Fibroblast of skin of right biceps (primary cell): ENCODE measurements around the gene TMBIM1.
"Not testable (repeated sequence)": the region's sequence is repeated elsewhere in the genome, so short reads cannot be mapped to it uniquely, and the experiment has no call there.

Source experiments
- DNase-seq: peaks from one replicate; pipeline ENCODE4 v3.0.0-alpha.2; 2013

Gene TMBIM1

DNA sequence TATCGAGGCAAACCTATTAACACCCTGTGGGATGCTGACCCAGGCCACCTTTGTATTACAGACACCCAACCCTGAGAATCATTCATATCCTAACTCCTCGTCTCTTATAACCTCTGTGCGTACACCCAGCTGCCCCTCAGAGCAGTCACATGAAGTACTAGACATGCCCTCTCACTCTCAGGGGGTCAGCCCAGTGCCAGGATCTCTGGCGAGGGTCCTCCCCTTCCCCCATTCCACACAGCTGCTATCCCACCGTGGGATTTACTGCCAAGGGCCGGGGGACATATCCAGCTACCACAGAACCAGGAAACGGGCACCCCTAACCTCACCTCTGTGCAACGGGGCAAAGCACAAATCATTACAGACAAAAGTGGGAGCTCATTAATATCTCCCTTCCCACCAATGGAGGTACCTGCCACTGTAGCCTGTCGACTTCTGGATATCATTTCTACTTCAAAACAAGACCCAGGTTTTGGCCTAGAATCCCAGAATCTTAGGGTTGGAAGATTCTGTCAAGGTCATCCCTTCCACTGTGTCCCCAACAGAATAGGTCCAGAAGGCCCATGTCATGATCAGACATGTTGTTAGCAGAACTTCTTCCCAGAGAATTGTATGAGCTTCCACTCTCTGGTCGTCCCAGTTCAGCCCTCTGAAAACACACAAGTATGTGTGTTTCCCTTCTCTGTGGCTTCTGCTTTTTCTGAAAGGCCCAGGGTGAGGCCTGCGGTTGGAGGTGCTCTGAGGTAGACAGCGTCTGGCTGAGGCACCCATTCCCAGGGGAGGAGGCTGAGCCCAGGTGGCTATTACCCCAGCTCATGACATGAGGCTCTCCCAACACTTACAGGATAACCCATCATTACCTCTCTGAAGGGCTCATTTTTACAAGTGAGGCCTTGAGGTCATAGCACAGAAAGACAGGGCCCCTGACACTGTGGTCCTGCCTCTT is 1.7 kb downstream of the TMBIM1 start:
- DNase-seq: no peak

DNA sequence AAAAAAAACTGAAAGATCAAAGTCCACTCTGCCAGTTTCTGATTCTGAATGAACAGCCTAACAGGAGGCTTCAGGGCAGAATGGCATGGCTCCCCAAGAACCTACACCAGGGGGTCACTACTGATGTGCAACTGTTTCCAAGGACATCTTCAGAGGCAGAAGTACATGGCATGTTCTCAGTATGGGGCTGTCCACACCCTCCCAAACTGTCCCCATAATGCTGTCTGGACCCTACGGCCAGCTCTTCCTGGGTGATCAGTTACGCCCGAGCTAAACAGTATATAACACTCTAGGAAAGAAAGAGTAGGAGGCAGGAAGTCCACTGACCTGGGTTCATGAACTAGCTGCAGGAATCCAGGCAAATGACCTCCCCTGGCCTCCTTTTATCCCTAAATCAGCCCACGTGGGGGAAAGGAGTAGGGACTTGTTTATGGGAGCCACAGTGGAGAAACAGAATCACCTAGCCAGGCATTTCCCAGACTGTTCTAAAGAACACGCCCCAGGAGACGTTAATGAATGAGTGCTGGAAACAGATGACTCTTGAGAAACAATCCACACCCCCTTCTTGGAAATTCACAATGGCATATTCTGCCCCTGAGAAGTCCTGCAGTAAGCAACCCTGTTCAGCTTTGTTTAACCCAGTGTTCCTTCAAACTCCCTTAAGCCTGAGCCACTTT is 2.5 kb downstream of the TMBIM1 start:
- DNase-seq: no peak

DNA sequence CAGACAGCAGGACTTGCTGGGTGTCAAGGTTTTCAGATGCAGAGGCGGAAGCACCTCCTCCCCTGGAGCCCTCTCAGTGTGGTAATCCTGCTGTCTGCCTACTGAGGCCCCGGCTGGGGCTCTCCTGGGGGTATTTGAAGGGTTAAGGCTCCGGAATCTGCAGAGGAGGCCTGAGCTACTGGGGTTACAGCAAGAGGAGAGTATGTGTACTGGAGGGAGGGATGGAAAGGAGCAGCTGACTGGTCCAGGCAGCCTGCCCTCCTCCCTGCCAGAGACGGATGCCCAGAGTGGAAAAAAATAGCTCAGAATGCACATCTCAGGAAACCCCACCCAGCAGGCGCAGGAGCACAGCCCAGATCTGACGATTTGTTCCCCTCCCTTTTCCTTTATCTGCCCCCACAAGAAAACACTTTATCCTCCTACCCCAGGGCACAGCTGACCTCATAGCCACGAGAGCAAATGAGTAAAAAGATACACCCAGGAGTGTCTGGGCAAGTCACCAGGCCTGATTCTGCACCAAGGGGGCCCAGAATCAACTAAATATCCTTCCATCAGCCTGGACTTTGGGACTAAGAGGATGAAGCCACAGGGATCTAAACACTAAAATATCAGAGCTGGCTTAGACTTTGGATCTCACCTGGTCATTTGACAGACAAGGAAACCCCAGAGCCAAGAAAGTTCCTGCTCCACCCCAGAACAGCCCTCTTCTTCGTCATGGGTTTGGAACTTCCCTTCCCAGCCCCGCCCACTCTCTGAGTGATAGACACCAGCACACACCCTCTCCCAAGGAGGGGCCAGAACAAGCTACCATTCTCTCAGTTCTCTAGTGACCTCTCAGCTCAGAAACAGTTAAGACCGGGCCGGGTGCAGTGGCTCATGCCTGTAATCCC is 5.5 kb downstream of the TMBIM1 start:
- peak; percentile 94 for DNase-seq

DNA sequence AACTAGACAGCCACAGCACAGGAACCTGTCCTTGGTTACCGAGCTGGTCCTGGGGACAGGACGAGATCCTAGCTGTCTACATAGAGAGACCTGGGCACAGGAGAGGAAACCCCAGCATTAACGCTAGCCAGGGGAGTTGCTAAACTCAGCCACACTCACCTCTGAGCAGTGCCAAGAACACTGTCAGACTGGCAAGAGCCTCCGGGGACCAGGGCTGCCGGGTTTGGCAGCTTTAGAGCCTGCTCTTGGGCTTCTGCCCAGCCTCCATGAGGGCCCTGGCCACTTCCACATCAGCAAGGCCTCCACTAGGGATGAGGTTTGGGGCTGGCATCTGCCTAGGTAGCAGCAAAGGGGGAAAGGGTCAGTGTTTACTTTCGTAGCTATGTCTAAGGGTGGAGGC is 6.7 kb downstream of the TMBIM1 start:
- DNase-seq: no peak

DNA sequence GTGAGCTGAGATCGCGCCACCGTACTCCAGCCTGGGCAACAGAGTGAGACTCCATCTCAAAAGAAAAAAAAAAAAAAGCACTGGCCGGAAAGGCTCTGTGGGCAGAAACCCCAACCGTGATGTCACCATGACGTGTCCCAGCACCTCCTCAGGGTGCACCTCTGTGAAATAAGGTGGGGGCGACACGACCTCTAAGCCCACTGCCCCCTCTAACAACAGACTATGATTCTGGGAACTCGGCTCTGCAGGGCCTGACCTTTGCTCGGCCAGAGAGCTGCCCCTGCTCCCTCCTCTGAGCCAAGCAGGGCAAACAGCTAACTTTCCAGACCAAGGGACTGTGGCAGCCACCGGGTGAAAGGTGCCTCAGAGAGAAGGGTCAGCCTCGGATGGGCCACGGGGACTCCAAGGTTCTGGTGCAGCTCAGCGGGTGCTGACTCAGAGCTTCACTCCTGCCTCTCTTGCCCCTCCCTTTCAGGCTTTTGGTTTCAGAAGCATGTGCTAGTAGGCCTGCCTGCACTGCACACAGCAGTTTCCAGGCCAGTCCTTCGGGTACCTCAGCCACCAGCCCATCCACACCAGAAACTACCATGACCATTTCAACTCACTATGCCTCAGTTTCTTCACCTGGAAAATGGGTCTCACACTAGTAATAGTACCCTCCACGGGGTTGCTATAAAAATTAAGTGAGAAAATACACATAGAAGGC is 8.0 kb downstream of the TMBIM1 start:
- DNase-seq: peak; percentile 52

DNA sequence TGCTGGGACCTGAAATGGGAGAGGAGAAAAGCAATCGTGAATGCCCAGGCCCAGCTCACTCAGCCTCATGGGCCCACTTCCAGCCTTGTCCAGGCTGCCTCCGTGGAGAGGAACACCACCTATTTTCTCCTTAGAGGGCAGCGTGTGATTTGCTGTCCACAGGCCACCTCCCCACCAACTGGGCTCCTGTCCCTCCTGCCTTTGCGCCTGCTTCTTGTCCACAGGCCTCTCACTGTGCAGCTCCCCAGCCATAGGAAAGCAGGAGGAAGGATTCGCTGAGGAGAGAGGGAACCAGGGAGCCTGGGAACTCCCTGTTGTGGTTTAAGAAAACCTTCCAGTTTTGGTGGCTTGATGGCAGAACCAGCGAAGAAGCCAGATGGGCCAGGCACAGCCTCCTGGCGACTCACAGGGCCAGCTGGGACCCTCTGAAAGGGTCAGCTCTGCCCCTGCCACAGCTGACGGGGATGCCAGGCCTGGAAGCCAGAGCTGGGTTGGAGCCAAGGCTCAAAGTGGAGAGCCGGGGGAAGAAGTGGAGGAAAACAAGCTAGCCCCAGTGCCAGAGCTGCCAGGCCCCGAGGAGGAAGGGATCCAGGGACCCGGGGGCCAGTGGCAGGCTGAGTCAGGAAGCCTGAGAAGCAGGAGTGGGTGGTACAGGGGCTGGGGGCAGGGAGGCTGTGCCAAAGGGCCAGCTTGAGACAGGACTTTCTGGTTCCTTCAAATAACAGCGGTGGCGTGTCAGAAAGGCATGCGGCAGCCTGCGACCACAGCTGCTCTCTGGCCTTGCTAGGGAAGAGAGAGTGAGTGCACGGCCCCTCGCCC is 9.9 kb downstream of the TMBIM1 start:
- no peak for DNase-seq

DNA sequence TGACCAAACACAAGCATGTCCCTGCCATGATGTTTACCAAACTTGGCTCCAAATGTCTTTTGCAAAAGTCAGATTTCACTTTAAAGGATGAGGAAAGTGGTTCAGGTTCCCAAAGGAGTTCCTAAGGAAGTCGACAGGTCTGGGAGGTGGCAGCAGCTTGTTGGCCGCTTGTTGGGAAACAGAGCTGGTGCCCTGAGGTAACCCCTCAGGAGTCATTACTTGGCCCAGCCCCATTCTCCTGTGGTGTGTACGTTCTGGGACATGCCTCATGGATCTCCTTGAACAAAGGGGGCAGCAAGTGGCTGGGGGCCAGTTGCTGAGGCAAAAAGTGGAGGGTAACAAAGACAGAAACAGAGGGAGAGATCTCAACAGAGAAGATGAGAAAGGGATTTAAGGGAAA is 10.9 kb downstream of the TMBIM1 start:
- no peak for DNase-seq

DNA sequence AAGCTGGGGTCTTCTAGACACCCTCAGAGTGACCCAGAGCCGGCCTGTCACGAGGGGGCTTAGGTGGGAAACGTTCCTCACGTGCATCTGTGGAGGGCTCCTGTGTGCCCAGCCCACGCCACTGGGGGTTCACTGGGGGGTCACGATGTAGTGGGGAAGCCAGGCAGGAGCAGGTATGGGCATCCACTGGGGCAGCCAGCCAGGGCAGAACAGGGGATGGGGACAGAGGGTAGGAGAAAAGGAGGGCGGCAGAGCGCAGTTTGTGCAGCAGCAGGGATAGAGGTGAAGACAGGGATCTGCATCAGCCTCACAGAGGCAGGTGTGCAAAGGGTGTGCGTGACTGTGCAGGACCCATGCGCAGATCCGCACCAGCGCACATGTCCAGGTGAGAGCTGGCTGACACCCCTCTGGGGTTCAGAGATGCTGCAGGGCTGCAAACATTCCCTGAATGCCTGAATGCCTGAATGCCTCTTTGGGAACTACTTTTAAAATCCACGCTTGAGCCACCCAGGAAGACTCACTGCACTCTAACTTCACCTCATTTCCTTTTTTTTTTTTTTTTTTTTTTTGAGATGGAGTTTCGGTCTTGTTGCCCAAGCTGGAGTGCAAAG is 11.9 kb downstream of the TMBIM1 start:
- no peak for DNase-seq

DNA sequence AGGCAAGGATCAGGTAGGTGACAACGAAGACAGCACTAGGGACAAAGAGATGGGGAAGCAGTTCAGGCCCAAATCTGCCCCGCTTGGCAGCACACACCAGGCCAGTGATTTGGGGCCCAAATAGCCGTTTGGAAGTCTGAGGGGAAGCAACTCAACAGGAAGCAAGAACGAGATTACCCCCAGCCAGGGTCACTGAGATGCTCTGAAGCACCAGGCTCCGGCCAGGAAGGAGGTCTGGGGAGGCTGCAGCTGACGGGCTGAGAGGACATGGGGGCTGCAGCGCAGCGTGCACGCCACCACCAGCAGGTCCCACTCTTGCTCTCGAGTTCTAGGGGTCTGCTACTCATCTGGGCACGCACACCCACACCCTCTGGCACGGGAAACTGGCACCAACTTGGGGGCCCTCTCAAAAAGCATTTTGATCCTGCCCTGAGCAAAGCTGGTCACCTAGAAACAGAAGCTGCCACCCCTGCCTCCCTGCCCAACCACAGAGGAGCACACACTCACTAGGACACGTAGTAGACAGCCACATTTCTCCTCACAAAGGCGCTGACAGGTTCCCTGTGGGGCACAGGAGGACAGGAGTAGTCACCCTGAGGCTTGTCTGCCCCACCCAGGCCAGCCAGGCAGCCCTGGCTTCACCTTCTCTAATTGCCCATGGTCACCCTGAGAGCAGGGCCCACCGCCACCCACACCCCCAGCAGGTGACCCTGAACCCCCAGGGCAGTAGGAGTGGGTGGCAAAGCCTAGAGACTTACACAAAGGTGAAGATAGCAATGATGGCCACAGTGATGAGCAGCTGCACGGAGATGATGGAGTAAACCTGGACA is 13.6 kb downstream of the TMBIM1 start:
- no peak for DNase-seq

DNA sequence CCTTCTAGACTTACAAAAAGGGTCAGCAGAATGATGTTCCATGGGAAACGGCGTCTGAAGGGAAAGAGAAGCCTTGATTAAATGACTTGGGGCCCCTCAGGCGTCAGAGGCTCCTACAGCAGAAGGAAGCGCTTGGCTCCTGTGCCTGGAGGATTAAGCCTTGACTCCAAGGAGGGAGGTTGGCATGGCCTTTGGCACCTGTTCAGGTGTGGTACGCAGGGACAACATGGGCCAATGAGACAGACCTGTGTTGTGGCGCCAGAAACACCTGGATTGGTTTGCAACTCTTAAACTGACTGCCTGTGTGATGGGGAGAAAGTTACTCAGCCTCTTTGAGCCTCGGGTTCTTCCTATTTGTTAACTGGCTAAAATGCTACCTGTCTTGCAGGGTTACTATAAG is 14.4 kb downstream of the TMBIM1 start:
- no peak for DNase-seq

DNA sequence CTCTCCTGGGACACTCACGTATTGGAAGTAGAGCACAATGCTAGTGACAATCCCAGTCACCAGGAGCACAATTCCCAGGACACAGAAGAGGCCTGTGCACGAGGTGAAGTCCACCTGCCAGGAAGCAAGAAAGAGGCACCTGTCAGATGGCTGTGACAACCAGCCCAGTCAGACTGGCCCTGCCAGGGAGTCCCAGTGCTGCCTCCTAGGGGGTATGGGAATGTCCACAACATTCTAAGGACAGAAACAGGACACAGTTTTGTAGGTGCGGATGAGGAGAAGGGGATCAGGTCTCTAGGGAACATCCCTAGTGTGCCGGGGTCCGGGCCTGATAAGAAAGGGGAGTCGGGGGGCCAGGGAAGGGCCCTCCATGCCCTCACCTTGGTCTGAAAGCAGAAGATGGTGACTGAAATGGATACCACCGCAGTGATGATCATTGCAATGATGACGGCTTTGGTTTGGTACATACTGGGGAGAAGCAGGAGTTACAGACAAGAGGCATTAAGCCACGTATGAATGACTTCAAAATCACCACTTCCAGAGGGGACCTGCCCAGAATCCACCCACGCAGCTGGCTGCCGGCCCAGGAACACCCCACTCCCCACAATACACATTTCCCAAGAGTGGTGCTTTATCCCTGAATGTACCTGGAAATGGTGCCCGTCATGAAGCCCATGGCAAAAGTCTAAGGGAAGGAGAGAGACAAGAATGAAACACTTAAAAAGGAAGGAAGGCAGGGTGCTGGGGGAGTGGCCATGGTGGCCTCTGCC is 15.1 kb downstream of the TMBIM1 start:
- DNase-seq: no peak

DNA sequence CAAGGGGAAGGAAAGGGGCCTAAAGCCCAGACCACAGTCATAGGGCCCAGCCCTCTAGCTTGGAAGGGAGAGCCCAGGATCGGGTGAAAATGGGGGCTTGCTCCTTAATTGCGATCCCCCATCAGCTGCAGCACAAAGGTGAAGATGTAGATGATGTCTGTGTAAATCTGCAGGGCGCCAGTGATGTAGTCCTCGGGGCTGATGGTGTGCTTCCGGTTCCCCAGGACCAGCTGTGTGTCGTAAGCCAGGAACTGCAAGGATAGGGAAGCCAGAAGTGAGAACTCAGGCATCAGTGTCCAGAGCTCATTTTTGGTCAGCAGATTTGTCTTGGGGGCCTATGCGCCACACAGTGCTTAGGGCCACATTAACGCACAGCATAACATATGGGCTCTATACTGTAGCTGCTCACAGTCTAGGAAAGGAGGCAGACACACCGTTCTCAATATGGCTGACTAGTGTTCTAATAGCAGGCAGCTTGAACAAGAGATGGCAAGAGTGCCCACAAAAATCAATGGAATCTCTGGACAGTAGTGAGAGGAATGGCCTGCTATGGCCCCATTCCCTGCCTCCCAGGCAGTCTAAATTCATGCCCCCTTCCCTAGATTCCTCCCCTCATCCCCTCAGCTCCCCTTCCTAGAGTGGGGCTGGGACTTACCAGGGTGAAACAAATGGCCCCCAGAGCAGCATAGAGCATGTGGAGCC is 16.8 kb downstream of the TMBIM1 start:
- DNase-seq: no peak

DNA sequence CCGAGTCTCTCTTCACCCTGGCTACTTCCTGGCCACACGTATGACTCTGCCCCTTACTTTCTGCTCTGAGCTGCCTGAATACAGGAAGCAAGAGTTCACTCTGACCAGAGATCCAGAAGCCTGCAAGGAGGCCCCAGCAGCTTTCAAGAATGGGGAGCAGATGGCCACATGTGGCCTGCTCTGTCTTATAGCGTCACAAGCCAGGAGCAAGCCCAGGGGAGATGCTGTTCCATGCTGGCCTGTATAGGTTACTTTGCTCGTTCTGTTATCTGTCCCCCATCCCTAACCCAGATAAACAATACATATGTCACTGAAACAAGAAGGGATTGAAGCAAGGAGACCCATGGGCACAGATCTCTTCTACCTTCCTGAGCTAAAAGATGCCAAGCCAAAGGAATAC is 17.7 kb downstream of the TMBIM1 start:
- no peak for DNase-seq

DNA sequence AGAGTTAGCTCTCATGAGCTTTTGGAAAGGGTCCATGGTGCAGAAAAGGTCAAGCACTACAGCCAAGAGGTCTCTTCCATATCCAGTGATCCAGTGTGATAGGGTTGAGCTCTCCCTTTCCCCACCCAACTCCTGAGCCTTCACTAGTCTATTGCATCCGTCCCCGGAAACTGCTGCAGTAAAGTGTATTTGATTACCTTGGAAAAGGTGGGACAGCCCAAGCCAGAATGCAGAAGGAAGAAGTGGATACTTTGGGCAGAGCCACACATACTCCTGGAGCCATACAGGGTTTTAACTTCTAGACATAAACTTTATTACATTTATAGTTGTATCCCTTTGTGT is 18.4 kb downstream of the TMBIM1 start:
- DNase-seq: no peak

DNA sequence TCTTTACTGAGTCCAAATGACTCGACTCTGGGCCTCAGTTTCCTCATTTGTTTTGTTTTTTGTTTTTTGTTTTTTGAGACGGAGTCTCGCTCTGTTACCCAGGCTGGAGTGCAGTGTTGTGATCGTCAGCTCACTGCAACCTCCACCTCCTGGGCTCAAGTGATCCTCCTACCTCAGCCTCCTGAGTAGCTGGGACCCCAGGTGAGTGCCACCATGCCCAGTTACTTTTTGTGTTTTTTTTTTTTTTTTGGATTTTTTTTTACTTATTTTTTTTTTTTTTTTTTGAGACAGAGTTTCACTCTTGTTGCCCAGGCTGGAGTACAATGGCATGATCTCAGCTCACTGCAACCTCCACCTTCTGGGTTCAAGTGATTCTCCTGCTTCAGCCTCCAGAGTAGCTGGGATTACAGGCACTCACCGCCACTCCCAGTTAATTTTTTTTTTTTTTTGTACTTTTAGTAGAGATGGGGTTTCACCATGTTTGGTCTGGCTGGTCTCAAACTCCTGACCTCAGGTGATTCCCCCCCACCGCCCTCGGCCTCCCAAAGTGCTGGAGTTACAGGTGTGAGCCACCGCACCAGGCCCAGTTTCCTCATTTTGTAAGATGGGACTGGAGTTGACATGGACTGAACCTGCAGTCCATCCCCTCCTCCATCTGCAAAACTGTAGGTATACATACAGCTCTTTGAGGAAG is 18.9 kb downstream of the TMBIM1 start:
- DNase-seq: not testable (repeated sequence)

DNA sequence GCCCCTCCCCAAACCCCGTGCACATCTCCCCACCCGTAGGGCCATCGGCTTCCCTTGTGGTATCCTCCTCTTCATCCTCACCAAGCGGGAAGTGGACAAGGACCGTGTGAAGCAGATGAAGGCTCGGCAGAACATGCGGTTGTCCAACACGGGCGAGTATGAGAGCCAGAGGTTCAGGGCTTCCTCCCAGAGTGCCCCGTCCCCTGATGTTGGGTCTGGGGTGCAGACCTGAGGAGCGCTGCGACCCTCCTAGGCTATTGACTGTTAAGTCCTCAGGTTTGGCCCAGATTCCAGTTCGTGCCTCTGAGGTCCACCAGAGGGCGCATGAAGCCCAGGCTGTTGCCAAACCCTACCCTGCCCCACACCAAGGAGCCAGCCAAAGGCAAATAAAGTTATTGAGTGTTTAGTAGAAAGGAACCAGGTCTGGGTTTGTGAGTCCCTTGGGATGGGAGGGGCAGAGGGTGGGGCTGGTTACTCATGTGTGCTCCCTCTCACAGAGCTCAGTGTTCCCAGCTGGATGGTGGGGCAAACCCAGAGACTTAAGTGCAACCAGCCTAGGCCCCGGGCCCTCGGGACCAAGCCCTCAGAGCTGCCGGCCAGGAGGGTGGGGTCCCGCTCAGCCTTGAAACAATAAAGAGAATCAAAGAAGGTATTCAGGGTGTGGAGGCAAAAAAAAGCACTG is 19.6 kb downstream of the TMBIM1 start:
- DNase-seq: peak; percentile 88

DNA sequence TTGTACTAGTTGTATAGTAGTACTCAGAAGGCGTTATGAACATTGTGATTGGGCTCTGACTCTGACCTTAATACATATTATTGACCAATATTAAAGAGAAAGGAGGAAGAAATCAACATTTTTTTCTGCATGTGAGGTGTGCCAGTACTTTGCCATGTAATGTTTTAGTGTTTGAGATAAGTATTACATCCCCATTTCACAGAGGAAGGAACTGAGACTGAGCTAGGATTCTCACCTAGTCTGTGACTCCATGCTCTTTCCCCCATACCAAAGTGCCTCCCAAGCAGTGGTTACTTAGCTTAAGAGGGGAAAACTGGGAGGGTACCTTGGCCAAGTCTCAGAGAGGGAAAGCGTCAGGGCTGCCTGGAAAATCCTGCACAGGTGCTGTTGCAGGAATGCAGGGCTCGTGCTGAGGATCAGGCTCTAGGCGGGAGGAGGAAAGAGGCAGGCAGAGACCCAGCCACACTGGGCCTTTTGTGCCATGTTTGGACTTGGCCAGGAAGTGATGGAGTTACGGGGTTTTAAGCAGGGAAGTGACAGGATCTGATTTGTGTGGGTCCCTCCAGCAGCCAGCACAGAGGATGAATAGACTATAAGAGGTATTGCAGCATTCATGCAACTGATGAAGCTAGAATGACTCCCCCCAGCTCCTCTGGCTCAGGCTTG is 20.3 kb downstream of the TMBIM1 start:
- no peak for DNase-seq
